ENCODE results near the gene GUCD1. TPM values are rescaled to one million over a fixed set of nuclear protein-coding genes. Genes with fewer than 3 reads are reported as not detected.
A peak's percentile ranks its signal among the peaks of the same experiment; 100 is the strongest.

Gene GUCD1
- total and polyA plus RNA-seq, 9 of the 15 experiments (the other 6 are each of a cell fraction or from before 2014, with no cell fraction given) = 31.5 to 67.8 (median 50.3) TPM

DNA sequence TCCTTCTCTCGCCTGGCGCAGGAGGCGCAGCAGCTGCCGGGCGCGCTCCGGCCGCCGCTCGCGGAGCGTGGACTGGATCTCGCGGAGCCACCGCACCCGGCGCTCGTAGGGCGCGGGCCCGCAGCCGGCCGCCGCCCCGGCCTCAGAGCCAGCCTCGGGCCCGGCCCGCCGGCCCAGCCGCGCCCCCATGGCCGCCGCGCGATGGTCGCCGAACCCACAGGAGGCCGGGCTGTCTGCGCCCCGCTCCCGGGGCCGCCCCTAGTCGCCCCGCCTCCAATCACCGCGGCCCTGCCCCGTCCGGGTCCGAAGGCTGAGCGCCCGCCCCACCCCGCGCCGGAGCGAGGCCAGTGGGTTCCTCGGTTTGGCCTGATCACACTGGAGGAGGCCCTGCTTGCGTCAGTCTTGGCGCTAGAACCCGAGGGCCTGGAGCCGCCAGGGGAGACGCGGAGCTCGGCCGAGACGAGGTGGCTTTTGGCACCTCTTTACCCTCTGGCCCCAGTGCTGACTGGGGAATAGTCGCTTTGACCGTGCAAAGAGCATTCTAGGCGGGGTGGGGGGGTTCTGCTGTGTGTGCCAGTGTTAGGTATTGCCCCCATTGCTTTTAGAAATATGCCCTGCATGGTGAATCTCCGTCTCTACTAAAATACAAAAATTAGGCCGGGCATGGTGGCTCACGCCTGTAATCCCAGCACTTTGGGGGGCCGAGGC lies 38.1 kb upstream of the GUCD1 start, which contains the start of gene LRRC75B:
Gene LRRC75B (minus strand): TSS at position 223 of the 708 bp plus-strand sequence. CDS start 34 bp downstream, at position 189.
- peak within 1 kb of the TSS; percentile 66 for H3K4me2 ChIP-seq (ENCODE audit: insufficient read depth, low read length)
- in situ Hi-C loops (cut with MboI) (no loop called here), intact Hi-C loops (cut with micrococcal nuclease) (no loop called here)
- H3K9ac ChIP-seq (ENCODE audit: insufficient read depth in 1 of 2, low read depth in 2 of 2, low read length in 2 of 2) = peak within 1 kb of the TSS; percentile 49 to 89; a peak in 3 of 4 replicates
- H3K36me3 ChIP-seq (ENCODE audit: control insufficient read depth, insufficient read depth, low read length) = no peaks in the 10 kb centered on the region
- peak within 1 kb of the TSS; percentile 48; the same call in 1 of the 3 replicates for H3K27ac ChIP-seq (ENCODE audit: extremely low read depth, low read depth, low read length)
- ATAC-seq = peak; percentile 95
- no peaks in the 10 kb centered on the region for H3K9me3 ChIP-seq (replicated peaks; ENCODE audit: control insufficient read depth, insufficient read depth, low read depth, low read length)
- peak within 1 kb of the TSS; percentile 44 for H3K4me3 ChIP-seq
- peaks cover 0 to 22% of the 10 kb centered on the region in 2 experiments; a peak in 2 of 5 replicates for H3K4me1 ChIP-seq (replicated peaks in 1 of 2; ENCODE audit: control insufficient read depth in 2 of 2, insufficient read depth in 2 of 2, low read length in 2 of 2)
- CTCF ChIA-PET (ENCODE audit: low intra/inter-chr PET ratio) = no interaction called here
- no TSS peak for BruUV-seq (replicated peaks)
- 27% methylated on average over 20 of the region's 72 CpGs for WGBS (ENCODE audit: insufficient coverage, low coverage, missing lambda C conversion rate)
- peak; percentile 70 to 82 (median 80) for DNase-seq (ENCODE audit: extremely low read depth in 1 of 4, low spot score in 3 of 4)
- no peaks in the 10 kb centered on the region for H3K79me2 ChIP-seq (ENCODE audit: control insufficient read depth, insufficient read depth, low read length)
- H3K27me3 ChIP-seq (ENCODE audit: control insufficient read depth in 2 of 2, insufficient read depth in 2 of 2, low read length in 2 of 2) = no peaks in the 10 kb centered on the region
- no peaks in the 10 kb centered on the region for H3K9me1 ChIP-seq (ENCODE audit: control insufficient read depth, insufficient read depth, low read length)
- peak; percentile 29 for FAIRE-seq
- H4K20me1 ChIP-seq (replicated peaks; ENCODE audit: control insufficient read depth, insufficient read depth, low read length) = no peaks in the 10 kb centered on the region
- peak within 1 kb of the TSS; percentile 72; the same call in 1 of the 2 replicates for H2AFZ ChIP-seq (ENCODE audit: low read depth, low read length)
- POLR2A ChIA-PET = interaction anchor here (1.0 to 1.8 kb wide), 2 partner anchors 10 to 11 kb away, joined by 3 to 4 read pairs; partner anchors contain the start of gene GGT1
- TF ChIP-seq ZNF143 (CRISPR knock-in tag; IDR thresholded peaks at IDR 0.05) (no peak), ZFP30 (CRISPR knock-in tag; IDR thresholded peaks at IDR 0.05; ENCODE audit: borderline replicate concordance) (no peak), GATA2 (CRISPR knock-in tag; IDR thresholded peaks at IDR 0.05) (no peak), ATF1 (CRISPR knock-in tag; IDR thresholded peaks at IDR 0.05) (no peak), ATF1 (tag; IDR thresholded peaks at IDR 0.05) (no peak), POLR2G (IDR thresholded peaks at IDR 0.05; ENCODE audit: low read depth, low read length) (peak; percentile 84), GATAD2B (IDR thresholded peaks at IDR 0.05; ENCODE audit: borderline replicate concordance) (no peak), ZNF431 (CRISPR knock-in tag; IDR thresholded peaks at IDR 0.05) (no peak)
- TF ChIP-seq, protein P1, sequence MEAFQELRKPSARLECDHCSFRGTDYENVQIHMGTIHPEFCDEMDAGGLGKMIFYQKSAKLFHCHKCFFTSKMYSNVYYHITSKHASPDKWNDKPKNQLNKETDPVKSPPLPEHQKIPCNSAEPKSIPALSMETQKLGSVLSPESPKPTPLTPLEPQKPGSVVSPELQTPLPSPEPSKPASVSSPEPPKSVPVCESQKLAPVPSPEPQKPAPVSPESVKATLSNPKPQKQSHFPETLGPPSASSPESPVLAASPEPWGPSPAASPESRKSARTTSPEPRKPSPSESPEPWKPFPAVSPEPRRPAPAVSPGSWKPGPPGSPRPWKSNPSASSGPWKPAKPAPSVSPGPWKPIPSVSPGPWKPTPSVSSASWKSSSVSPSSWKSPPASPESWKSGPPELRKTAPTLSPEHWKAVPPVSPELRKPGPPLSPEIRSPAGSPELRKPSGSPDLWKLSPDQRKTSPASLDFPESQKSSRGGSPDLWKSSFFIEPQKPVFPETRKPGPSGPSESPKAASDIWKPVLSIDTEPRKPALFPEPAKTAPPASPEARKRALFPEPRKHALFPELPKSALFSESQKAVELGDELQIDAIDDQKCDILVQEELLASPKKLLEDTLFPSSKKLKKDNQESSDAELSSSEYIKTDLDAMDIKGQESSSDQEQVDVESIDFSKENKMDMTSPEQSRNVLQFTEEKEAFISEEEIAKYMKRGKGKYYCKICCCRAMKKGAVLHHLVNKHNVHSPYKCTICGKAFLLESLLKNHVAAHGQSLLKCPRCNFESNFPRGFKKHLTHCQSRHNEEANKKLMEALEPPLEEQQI (IDR thresholded peaks at IDR 0.05) = no peak
- TF ChIP-seq, protein P2, sequence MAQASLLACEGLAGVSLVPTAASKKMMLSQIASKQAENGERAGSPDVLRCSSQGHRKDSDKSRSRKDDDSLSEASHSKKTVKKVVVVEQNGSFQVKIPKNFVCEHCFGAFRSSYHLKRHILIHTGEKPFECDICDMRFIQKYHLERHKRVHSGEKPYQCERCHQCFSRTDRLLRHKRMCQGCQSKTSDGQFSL (CRISPR knock-in tag; IDR thresholded peaks at IDR 0.05) = peak; percentile 68; the same call in 1 of the 2 replicates
- TF ChIP-seq, protein P2 (tag; IDR thresholded peaks at IDR 0.05) = no peak
- TF ChIP-seq, protein P3, sequence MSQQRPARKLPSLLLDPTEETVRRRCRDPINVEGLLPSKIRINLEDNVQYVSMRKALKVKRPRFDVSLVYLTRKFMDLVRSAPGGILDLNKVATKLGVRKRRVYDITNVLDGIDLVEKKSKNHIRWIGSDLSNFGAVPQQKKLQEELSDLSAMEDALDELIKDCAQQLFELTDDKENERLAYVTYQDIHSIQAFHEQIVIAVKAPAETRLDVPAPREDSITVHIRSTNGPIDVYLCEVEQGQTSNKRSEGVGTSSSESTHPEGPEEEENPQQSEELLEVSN (IDR thresholded peaks at IDR 0.05; ENCODE audit: borderline replicate concordance in 1 of 2, extremely low read depth in 1 of 2, insufficient read depth in 1 of 2, insufficient read length in 1 of 2, low read depth in 1 of 2, low read length in 1 of 2, poor library complexity in 1 of 2, severe bottlenecking in 1 of 2) = no peak
- TF ChIP-seq, protein P4, sequence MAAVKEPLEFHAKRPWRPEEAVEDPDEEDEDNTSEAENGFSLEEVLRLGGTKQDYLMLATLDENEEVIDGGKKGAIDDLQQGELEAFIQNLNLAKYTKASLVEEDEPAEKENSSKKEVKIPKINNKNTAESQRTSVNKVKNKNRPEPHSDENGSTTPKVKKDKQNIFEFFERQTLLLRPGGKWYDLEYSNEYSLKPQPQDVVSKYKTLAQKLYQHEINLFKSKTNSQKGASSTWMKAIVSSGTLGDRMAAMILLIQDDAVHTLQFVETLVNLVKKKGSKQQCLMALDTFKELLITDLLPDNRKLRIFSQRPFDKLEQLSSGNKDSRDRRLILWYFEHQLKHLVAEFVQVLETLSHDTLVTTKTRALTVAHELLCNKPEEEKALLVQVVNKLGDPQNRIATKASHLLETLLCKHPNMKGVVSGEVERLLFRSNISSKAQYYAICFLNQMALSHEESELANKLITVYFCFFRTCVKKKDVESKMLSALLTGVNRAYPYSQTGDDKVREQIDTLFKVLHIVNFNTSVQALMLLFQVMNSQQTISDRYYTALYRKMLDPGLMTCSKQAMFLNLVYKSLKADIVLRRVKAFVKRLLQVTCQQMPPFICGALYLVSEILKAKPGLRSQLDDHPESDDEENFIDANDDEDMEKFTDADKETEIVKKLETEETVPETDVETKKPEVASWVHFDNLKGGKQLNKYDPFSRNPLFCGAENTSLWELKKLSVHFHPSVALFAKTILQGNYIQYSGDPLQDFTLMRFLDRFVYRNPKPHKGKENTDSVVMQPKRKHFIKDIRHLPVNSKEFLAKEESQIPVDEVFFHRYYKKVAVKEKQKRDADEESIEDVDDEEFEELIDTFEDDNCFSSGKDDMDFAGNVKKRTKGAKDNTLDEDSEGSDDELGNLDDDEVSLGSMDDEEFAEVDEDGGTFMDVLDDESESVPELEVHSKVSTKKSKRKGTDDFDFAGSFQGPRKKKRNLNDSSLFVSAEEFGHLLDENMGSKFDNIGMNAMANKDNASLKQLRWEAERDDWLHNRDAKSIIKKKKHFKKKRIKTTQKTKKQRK (IDR thresholded peaks at IDR 0.05; ENCODE audit: borderline replicate concordance, low read depth, low read length) = no peak
